ENCODE results near the gene ENSA. TPM values are rescaled to one million over a fixed set of nuclear protein-coding genes. Genes with fewer than 3 reads are reported as not detected.

ENSA gene, protein sequence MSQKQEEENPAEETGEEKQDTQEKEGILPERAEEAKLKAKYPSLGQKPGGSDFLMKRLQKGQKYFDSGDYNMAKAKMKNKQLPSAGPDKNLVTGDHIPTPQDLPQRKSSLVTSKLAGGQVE
- polyA plus RNA-seq, result 100 to 1,000 TPM; 137 to 188 (median 152) TPM
- long read RNA-seq, donor 1, result 0 reads
- long read RNA-seq, donor 2, transcript ENSA-201 (3 exons, 2,818 nt), result minor isoform, 11 of 83 reads
- long read RNA-seq, donor 2, transcript ENSA-208 (4 exons, 2,085 nt), result major isoform, 23 of 83 reads
- long read RNA-seq, donor 2, partial matches to known transcripts, result 45 of 83 reads
- long read RNA-seq, donor 2, other reads (novel, unspliced or antisense), result 0 of 83 reads
- long read RNA-seq, donor 3, transcript ENSA-208 (4 exons, 2,085 nt), result major isoform, 51 of 155 reads
- long read RNA-seq, donor 3, transcript ENSA-207 (2 exons, 703 nt), result minor isoform, 7 of 155 reads
- long read RNA-seq, donor 3, transcript ENSA-201 (3 exons, 2,818 nt), result minor isoform, 12 of 155 reads
- long read RNA-seq, donor 3, partial matches to known transcripts, result 83 of 155 reads
- long read RNA-seq, donor 3, other reads (novel, unspliced or antisense), result 0 of 155 reads
- long read RNA-seq, donor 4, partial matches to known transcripts, result 0 of 2 reads
- long read RNA-seq, donor 4, other reads (novel, unspliced or antisense), result 0 of 2 reads
- long read RNA-seq, donor 5, transcript ENSA-208 (4 exons, 2,085 nt), result major isoform, 13 of 21 reads
- long read RNA-seq, donor 5, transcript ENSA-201 (3 exons, 2,818 nt), result minor isoform, 5 of 21 reads
- long read RNA-seq, donor 5, partial matches to known transcripts, result 0 of 21 reads
- long read RNA-seq, donor 5, other reads (novel, unspliced or antisense), result 0 of 21 reads
- long read RNA-seq, donor 6, transcript ENSA-201 (3 exons, 2,818 nt), result minor isoform, 14 of 79 reads
- long read RNA-seq, donor 6, transcript ENSA-207 (2 exons, 703 nt), result minor isoform, 5 of 79 reads
- long read RNA-seq, donor 6, transcript ENSA-208 (4 exons, 2,085 nt), result major isoform, 57 of 79 reads
- long read RNA-seq, donor 6, partial matches to known transcripts, result 0 of 79 reads
- long read RNA-seq, donor 6, other reads (novel, unspliced or antisense), result 0 of 79 reads
- long read RNA-seq, donor 7, result 0 reads
- long read RNA-seq, donor 8, transcript ENSA-208 (4 exons, 2,085 nt), result major isoform, 7 of 11 reads
- long read RNA-seq, donor 8, partial matches to known transcripts, result 0 of 11 reads
- long read RNA-seq, donor 8, other reads (novel, unspliced or antisense), result 0 of 11 reads
- long read RNA-seq, donor 9, transcript ENSA-208 (4 exons, 2,085 nt), result major isoform, 10 of 18 reads
- long read RNA-seq, donor 9, partial matches to known transcripts, result 0 of 18 reads
- long read RNA-seq, donor 9, other reads (novel, unspliced or antisense), result 0 of 18 reads
- long read RNA-seq, donor 10, transcript ENSA-201 (3 exons, 2,818 nt), result minor isoform, 34 of 108 reads
- long read RNA-seq, donor 10, transcript ENSA-208 (4 exons, 2,085 nt), result major isoform, 60 of 108 reads
- long read RNA-seq, donor 10, transcript ENSA-205 (4 exons, 792 nt), result minor isoform, 6 of 108 reads
- long read RNA-seq, donor 10, partial matches to known transcripts, result 0 of 108 reads
- long read RNA-seq, donor 10, other reads (novel, unspliced or antisense), result 0 of 108 reads

DNA sequence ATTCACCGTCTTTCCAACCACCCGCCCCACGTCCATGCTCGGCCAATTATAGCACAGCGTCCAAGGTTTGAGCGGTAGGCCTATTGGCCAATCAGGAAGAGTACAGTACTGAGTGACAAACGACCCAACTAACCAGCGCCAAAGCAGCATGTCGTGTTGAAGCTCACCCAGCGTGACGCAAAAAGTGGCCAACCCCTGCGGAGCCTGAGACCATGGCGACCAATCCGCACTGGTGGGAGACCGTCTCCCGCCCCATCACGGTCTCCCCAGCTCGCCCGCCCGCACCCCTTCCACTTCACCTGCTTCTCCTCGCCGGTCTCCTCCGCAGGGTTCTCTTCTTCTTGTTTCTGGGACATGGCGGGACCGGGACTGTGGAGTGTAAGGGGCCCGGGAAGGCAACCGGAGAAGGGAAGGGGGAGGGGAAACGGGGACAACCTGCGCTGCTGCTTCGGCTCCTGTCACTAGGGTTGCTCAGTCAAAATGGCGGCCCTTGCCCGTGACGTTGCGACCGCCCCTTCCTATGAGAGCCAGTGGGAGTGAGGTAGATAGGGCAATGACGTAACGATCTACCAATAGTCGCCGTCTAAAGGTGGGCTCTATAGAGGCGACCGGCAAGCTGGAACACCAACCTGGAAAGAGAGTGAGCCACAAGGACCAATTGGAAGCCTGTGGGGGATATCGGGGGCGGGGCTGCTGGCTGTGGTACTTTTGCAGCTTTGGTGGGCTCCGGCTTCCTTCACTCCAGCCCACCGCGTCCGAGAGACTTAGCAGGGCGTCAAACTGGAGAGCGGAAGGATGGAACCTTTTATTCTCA is at the start of gene ENSA:
Gene ENSA, minus strand, starts transcription at position 498 of the 814 bp plus-strand sequence. Its CDS starts 142 bp downstream, at position 356.
- peak within 1 kb of the TSS; percentile 90 to 97 (median 97) for H3K27ac ChIP-seq (ENCODE audit: low read depth in 1 of 3, low read length in 2 of 3)
- WGBS, 3 donors, result 0 to 1% (median 1%) methylated on average over 48 to 49 of the region's 49 CpGs
- DNase-seq (peak; percentile 98 to 100), FAIRE-seq (no peak)
- H3K4me3 ChIP-seq (ENCODE audit: low read depth in 1 of 3, low read length in 3 of 3), result peak within 1 kb of the TSS; percentile 51 to 79 (median 64)
- no peaks in the 10 kb centered on the region for H3K27me3 ChIP-seq (ENCODE audit: control insufficient read depth in 3 of 3, insufficient read depth in 3 of 3, low read length in 3 of 3)
- no peaks in the 10 kb centered on the region for H3K9me3 ChIP-seq (ENCODE audit: control insufficient read depth in 2 of 2, insufficient read depth in 1 of 2, low read depth in 1 of 2, low read length in 1 of 2)
- peaks cover 5 to 16% (median 12%) of the 10 kb centered on the region in 3 donors for H3K36me3 ChIP-seq (ENCODE audit: control insufficient read depth in 3 of 3, insufficient read depth in 2 of 3, low read depth in 1 of 3, low read length in 3 of 3)
- H3K4me1 ChIP-seq (ENCODE audit: control insufficient read depth in 3 of 3, insufficient read depth in 2 of 3, low read depth in 1 of 3, low read length in 2 of 3), result peaks cover 0 to 7% (median 1%) of the 10 kb centered on the region in 3 donors

DNA sequence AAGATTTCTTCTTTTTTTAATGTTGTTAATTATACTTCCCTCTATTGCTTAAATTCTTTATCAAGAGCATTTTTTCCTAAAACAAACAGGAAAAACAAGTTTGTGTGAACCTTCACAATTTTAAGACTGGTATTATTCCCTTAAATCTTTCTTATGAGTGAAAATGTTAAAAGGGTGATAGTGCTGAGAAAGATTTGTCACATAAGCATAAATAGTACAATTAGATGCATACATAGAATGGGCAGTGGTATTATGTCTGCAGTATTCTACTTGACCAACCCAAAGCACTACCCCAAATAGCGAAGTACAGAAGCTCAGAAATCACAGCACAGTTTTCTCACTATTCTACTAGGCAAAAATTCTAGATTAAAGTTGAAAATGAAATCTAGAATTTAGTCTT is 49.6 kb upstream of the ENSA start:
- peaks cover 0 to 53% (median 2%) of the 10 kb centered on the region in 3 donors for H3K36me3 ChIP-seq (ENCODE audit: control insufficient read depth in 3 of 3, insufficient read depth in 2 of 3, low read depth in 1 of 3, low read length in 3 of 3)
- WGBS, 3 donors, result 96 to 100% (median 97%) methylated on average over 1 of the region's 1 CpG
- no peak overlapping the region for H3K27ac ChIP-seq (ENCODE audit: low read depth in 1 of 3, low read length in 2 of 3)
- no peaks in the 10 kb centered on the region for H3K9me3 ChIP-seq (ENCODE audit: control insufficient read depth in 2 of 2, insufficient read depth in 1 of 2, low read depth in 1 of 2, low read length in 1 of 2)
- H3K4me1 ChIP-seq (ENCODE audit: control insufficient read depth in 3 of 3, insufficient read depth in 2 of 3, low read depth in 1 of 3, low read length in 2 of 3), result no peaks in the 10 kb centered on the region
- DNase-seq, result no peak
- H3K27me3 ChIP-seq (ENCODE audit: control insufficient read depth in 3 of 3, insufficient read depth in 3 of 3, low read length in 3 of 3), result no peaks in the 10 kb centered on the region
- H3K4me3 ChIP-seq (ENCODE audit: low read depth in 1 of 3, low read length in 3 of 3), result no peak overlapping the region
- no peak for FAIRE-seq

DNA sequence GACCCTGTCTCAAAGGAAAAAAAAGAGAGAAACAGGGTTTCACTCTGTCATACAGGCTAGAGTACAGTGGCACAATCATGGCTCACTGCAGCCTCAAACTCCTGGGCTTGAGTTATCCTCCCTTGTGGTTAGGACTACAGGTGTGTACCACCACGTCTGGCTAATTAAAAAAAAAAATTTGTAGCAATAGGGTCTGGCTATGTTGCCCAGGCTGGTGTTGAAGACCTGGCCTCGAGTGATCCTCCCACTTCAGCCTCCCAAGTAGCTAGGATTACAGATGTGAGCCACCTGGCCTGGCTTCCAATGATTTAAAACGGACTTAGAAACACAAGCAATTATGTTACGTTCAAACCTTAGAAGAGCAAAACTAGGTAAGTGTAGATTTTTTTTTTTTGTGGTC is 45.5 kb upstream of the ENSA start:
- H3K36me3 ChIP-seq (ENCODE audit: control insufficient read depth in 3 of 3, insufficient read depth in 2 of 3, low read depth in 1 of 3, low read length in 3 of 3), result peaks cover 0 to 56% (median 2%) of the 10 kb centered on the region in 3 donors
- H3K4me3 ChIP-seq (ENCODE audit: low read depth in 1 of 3, low read length in 3 of 3), result no peak overlapping the region
- H3K9me3 ChIP-seq (ENCODE audit: control insufficient read depth in 2 of 2, insufficient read depth in 1 of 2, low read depth in 1 of 2, low read length in 1 of 2), result no peaks in the 10 kb centered on the region
- FAIRE-seq, result no peak
- WGBS, 3 donors, result 93 to 95% (median 94%) methylated on average over 4 of the region's 4 CpGs
- no peak for DNase-seq
- no peak overlapping the region for H3K27ac ChIP-seq (ENCODE audit: low read depth in 1 of 3, low read length in 2 of 3)
- no peaks in the 10 kb centered on the region for H3K4me1 ChIP-seq (ENCODE audit: control insufficient read depth in 3 of 3, insufficient read depth in 2 of 3, low read depth in 1 of 3, low read length in 2 of 3)
- H3K27me3 ChIP-seq (ENCODE audit: control insufficient read depth in 3 of 3, insufficient read depth in 3 of 3, low read length in 3 of 3), result no peaks in the 10 kb centered on the region

DNA sequence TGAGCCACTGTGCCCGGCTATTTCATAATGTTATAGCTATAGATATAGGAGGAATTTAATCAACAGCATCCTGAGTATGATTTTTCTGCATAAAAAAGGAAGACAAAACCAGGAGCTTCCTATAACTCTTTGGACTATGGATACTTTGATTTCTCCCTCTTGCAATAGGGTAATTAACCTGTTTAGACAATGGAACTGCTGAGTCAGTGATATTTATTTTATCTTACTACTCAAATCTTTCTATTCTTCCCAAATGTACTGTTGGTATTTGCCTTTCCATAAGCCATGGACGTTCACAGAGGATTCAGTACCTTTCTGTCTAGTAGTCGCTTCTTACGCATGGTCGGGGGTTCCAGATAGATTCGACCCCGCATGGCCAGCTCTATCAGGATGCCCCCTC is 33.9 kb upstream of the ENSA start:
- DNase-seq (no peak), FAIRE-seq (no peak)
- WGBS, 3 donors, result 89 to 95% (median 94%) methylated on average over 7 of the region's 7 CpGs
- peaks cover 2 to 22% (median 4%) of the 10 kb centered on the region in 3 donors for H3K36me3 ChIP-seq (ENCODE audit: control insufficient read depth in 3 of 3, insufficient read depth in 2 of 3, low read depth in 1 of 3, low read length in 3 of 3)
- H3K27ac ChIP-seq (ENCODE audit: low read depth in 1 of 3, low read length in 2 of 3), result no peak overlapping the region
- H3K4me3 ChIP-seq (ENCODE audit: low read depth in 1 of 3, low read length in 3 of 3), result no peak overlapping the region
- H3K27me3 ChIP-seq (ENCODE audit: control insufficient read depth in 3 of 3, insufficient read depth in 3 of 3, low read length in 3 of 3), result no peaks in the 10 kb centered on the region
- no peaks in the 10 kb centered on the region for H3K4me1 ChIP-seq (ENCODE audit: control insufficient read depth in 3 of 3, insufficient read depth in 2 of 3, low read depth in 1 of 3, low read length in 2 of 3)
- peaks cover 0 to 3% of the 10 kb centered on the region in 2 donors for H3K9me3 ChIP-seq (ENCODE audit: control insufficient read depth in 2 of 2, insufficient read depth in 1 of 2, low read depth in 1 of 2, low read length in 1 of 2)

DNA sequence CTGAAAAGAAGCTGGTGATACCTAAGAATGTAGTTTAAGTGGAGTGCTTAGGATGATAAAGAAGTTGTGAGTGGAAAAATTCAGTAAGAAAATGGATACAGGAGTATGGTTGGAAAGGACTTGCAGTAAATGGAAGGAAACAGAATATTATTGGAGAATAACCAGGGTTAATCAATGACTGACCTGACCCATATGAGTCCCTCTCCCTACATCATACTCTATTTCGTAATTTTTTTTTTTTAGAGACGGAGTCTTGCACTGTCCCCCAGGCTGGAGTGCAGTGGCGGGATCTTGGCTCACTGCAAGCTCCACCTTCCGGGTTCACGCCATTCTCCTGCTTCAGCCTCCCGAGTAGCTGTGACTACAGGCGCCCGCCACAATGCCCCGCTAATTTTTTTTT is 33.4 kb upstream of the ENSA start:
- H3K4me3 ChIP-seq (ENCODE audit: low read depth in 1 of 3, low read length in 3 of 3), result no peak overlapping the region
- H3K36me3 ChIP-seq (ENCODE audit: control insufficient read depth in 3 of 3, insufficient read depth in 2 of 3, low read depth in 1 of 3, low read length in 3 of 3), result peaks cover 2 to 25% (median 4%) of the 10 kb centered on the region in 3 donors
- FAIRE-seq, result no peak
- no peaks in the 10 kb centered on the region for H3K27me3 ChIP-seq (ENCODE audit: control insufficient read depth in 3 of 3, insufficient read depth in 3 of 3, low read length in 3 of 3)
- H3K27ac ChIP-seq (ENCODE audit: low read depth in 1 of 3, low read length in 2 of 3), result no peak overlapping the region
- DNase-seq, result no peak
- no peaks in the 10 kb centered on the region for H3K4me1 ChIP-seq (ENCODE audit: control insufficient read depth in 3 of 3, insufficient read depth in 2 of 3, low read depth in 1 of 3, low read length in 2 of 3)
- 97 to 98% (median 97%) methylated on average over 9 of the region's 9 CpGs for WGBS, 3 donors
- no peaks in the 10 kb centered on the region for H3K9me3 ChIP-seq (ENCODE audit: control insufficient read depth in 2 of 2, insufficient read depth in 1 of 2, low read depth in 1 of 2, low read length in 1 of 2)

DNA sequence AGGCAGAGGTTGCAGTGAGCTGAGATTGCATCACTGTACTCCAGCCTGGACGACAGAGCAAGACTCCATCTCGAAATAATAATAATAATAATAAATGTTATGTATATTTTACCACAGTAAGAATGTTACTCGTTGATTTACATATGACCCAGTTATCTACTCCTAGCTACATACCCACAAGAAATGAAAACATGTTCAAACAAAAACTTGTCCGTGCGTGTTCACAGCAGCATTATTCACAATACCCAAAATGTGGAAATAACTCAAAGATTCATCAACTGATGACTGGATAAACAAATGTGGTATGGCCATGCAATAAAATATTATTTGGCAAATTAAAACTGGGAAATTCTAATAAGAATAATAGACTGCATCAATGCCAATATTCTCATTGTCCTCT is 31.7 kb upstream of the ENSA start:
- 95 to 98% (median 96%) methylated on average over 5 of the region's 5 CpGs for WGBS, 3 donors
- H3K4me3 ChIP-seq (ENCODE audit: low read depth in 1 of 3, low read length in 3 of 3), result no peak overlapping the region
- peaks cover 4 to 22% (median 4%) of the 10 kb centered on the region in 3 donors for H3K36me3 ChIP-seq (ENCODE audit: control insufficient read depth in 3 of 3, insufficient read depth in 2 of 3, low read depth in 1 of 3, low read length in 3 of 3)
- no peaks in the 10 kb centered on the region for H3K9me3 ChIP-seq (ENCODE audit: control insufficient read depth in 2 of 2, insufficient read depth in 1 of 2, low read depth in 1 of 2, low read length in 1 of 2)
- H3K27me3 ChIP-seq (ENCODE audit: control insufficient read depth in 3 of 3, insufficient read depth in 3 of 3, low read length in 3 of 3), result no peaks in the 10 kb centered on the region
- no peak for FAIRE-seq
- DNase-seq, result no peak
- H3K4me1 ChIP-seq (ENCODE audit: control insufficient read depth in 3 of 3, insufficient read depth in 2 of 3, low read depth in 1 of 3, low read length in 2 of 3), result no peaks in the 10 kb centered on the region
- no peak overlapping the region for H3K27ac ChIP-seq (ENCODE audit: low read depth in 1 of 3, low read length in 2 of 3)

DNA sequence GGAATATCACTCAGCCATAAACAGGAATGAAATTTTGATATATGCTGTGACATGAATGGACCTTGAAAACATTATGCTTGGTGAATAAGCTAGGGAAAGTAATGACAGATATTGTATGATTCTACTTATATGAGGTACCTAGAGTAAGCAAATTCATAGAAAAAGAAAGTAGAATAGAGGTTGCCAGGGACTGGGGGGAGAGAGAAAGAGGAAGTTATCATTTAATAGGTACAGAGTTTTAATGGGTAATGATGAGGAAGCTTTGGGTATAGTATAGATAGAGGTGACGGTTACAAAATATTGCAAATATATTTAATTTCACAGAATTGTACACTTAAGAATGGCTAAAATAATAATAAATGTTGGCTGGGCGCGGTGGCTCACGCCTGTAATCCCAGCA is 31.2 kb upstream of the ENSA start:
- Histone ChIP-seq H3K9me3 (ENCODE audit: control insufficient read depth in 2 of 2, insufficient read depth in 1 of 2, low read depth in 1 of 2, low read length in 1 of 2) (no peaks in the 10 kb centered on the region), H3K27me3 (ENCODE audit: control insufficient read depth in 3 of 3, insufficient read depth in 3 of 3, low read length in 3 of 3) (no peaks in the 10 kb centered on the region), H3K27ac (ENCODE audit: low read depth in 1 of 3, low read length in 2 of 3) (no peak overlapping the region), H3K4me3 (ENCODE audit: low read depth in 1 of 3, low read length in 3 of 3) (no peak overlapping the region), H3K4me1 (ENCODE audit: control insufficient read depth in 3 of 3, insufficient read depth in 2 of 3, low read depth in 1 of 3, low read length in 2 of 3) (no peaks in the 10 kb centered on the region), H3K36me3 (ENCODE audit: control insufficient read depth in 3 of 3, insufficient read depth in 2 of 3, low read depth in 1 of 3, low read length in 3 of 3) (peaks cover 4 to 22% (median 4%) of the 10 kb centered on the region in 3 donors)
- 87 to 99% (median 97%) methylated on average over 4 of the region's 4 CpGs for WGBS, 3 donors
- no peak for DNase-seq
- FAIRE-seq, result no peak

Data from small intestine (tissue), 16 donors.